CD14-positive monocyte (primary cell): ENCODE data around the gene IFNA2. TPM values are rescaled to one million over a fixed set of nuclear protein-coding genes. Genes with fewer than 3 reads are reported as not detected.

Experiments
- DNase-seq, 3 donors: peaks; one replicate each; pipeline ENCODE4 v3.0.0-alpha.2; 2011 to 2022
- H2AFZ ChIP-seq: 2 replicates; pipeline ENCODE4 v1.6.0; 2012; ENCODE audit warnings: mild to moderate bottlenecking, low read depth, low read length, inconsistent platforms; ENCODE audit not compliant: insufficient read depth, poor library complexity, severe bottlenecking
- H3K27ac ChIP-seq, 2 donors: 1 replicate in 1 of 2; 2 replicates in 1 of 2; pipeline ENCODE4 v1.5.1; 2012 to 2013; ENCODE audit warnings: low read length in 2 of 2, control low read depth in 1 of 2, inconsistent platforms in 1 of 2, low read depth in 1 of 2, mild to moderate bottlenecking in 1 of 2
- H3K27me3 ChIP-seq, 2 donors: one replicate each; pipeline versions ENCODE4 v1.6.0 to v1.6.1; 2011 to 2013; ENCODE audit warnings: low read length in 2 of 2; ENCODE audit not compliant: control insufficient read depth in 2 of 2, insufficient read depth in 2 of 2
- H3K36me3 ChIP-seq, 2 donors: replicated peaks in 1 of 2; 1 replicate in 1 of 2; 2 replicates in 1 of 2; pipeline versions ENCODE4 v1.5.1 to v1.6.1; 2012 to 2013; ENCODE audit warnings: low read length in 2 of 2, control low read depth in 1 of 2, inconsistent platforms in 1 of 2, mild to moderate bottlenecking in 1 of 2; ENCODE audit not compliant: insufficient read depth in 2 of 2, control insufficient read depth in 1 of 2
- H3K4me1 ChIP-seq, 2 donors: 1 replicate in 1 of 2; 2 replicates in 1 of 2; pipeline versions ENCODE4 v1.5.1 to v1.6.1; 2012 to 2013; ENCODE audit warnings: low read length in 2 of 2, control low read depth in 1 of 2, inconsistent platforms in 1 of 2, mild to moderate bottlenecking in 1 of 2, moderate library complexity in 1 of 2; ENCODE audit not compliant: insufficient read depth in 2 of 2, control insufficient read depth in 1 of 2
- H3K4me2 ChIP-seq: replicated peaks from 2 replicates; pipeline ENCODE3; 2012; ENCODE audit warnings: low read length, moderate library complexity, mild to moderate bottlenecking; ENCODE audit not compliant: poor library complexity, severe bottlenecking; ENCODE audit errors: extremely low read depth
- H3K4me3 ChIP-seq, 3 experiments: fragments of 200-600 bp in 1 of 3; sonication (generic) in 1 of 3; replicated peaks in 1 of 3; 1 replicate in 2 of 3; 2 replicates in 1 of 3; pipeline ENCODE4 v1.5.1; 2011 to 2013; ENCODE audit warnings: low read length in 3 of 3, mild to moderate bottlenecking in 3 of 3, control low read depth in 2 of 3, low read depth in 2 of 3, inconsistent platforms in 1 of 3, moderate library complexity in 1 of 3
- H3K79me2 ChIP-seq: 2 replicates; pipeline ENCODE4 v1.6.0; 2012; ENCODE audit warnings: mild to moderate bottlenecking, control low read depth, inconsistent platforms, low read length, moderate library complexity; ENCODE audit not compliant: insufficient read depth
- H3K9ac ChIP-seq: 2 replicates; pipeline ENCODE4 v1.6.0; 2017; ENCODE audit warnings: low read length, mild to moderate bottlenecking; ENCODE audit not compliant: insufficient read depth, poor library complexity, severe bottlenecking
- H3K9me3 ChIP-seq, 2 donors: replicated peaks in 1 of 2; 1 replicate in 1 of 2; 2 replicates in 1 of 2; pipeline versions ENCODE4 v1.5.1 to v1.6.1; 2012 to 2013; ENCODE audit warnings: low read length in 2 of 2, control low read depth in 1 of 2; ENCODE audit not compliant: control insufficient read depth in 1 of 2, insufficient read depth in 1 of 2
- H4K20me1 ChIP-seq: 2 replicates; pipeline ENCODE4 v1.6.0; 2012; ENCODE audit warnings: mild to moderate bottlenecking, low read length, control low read depth, moderate library complexity; ENCODE audit not compliant: insufficient read depth
- H3K27ac Mint-ChIP-seq, 7 donors: one replicate each; pipeline ENCODE4 v1.8.0; 2020; ENCODE audit warnings: mild to moderate bottlenecking in 7 of 7, mixed read lengths in 7 of 7, moderate library complexity in 6 of 7, inconsistent platforms in 2 of 7
- H3K27me3 Mint-ChIP-seq, 3 donors: one replicate each; pipeline ENCODE4 v1.8.0; 2021 to 2022; ENCODE audit warnings: low read depth in 3 of 3, mild to moderate bottlenecking in 3 of 3, mixed read lengths in 3 of 3, moderate library complexity in 3 of 3, inconsistent platforms in 1 of 3
- H3K36me3 Mint-ChIP-seq, 2 donors: one replicate each; pipeline ENCODE4 v1.8.0; 2020; ENCODE audit warnings: mixed read lengths in 2 of 2, inconsistent platforms in 1 of 2, mild to moderate bottlenecking in 1 of 2
- H3K4me1 Mint-ChIP-seq: one replicate; pipeline ENCODE4 v1.8.0; 2020; ENCODE audit warnings: mild to moderate bottlenecking, mixed read lengths
- H3K4me3 Mint-ChIP-seq, 2 donors: one replicate each; pipeline ENCODE4 v1.8.0; 2020; ENCODE audit warnings: mild to moderate bottlenecking in 2 of 2, mixed read lengths in 2 of 2, moderate library complexity in 1 of 2
- H3K9me3 Mint-ChIP-seq, 7 donors: one replicate each; pipeline ENCODE4 v1.8.0; 2020 to 2022; ENCODE audit warnings: mixed read lengths in 7 of 7, mild to moderate bottlenecking in 6 of 7, moderate library complexity in 6 of 7, inconsistent platforms in 2 of 7
- CTCF ChIP-seq: fragments of 200-600 bp; IDR thresholded peaks from one replicate; pipeline ENCODE4 v1.8.0; 2022; ENCODE audit warnings: antibody characterized with exemption, mild to moderate bottlenecking
- WGBS: methylation state at CpG from one replicate; pipeline ENCODE4 v1.1.5; 2013; ENCODE audit warnings: missing lambda C conversion rate; ENCODE audit not compliant: insufficient coverage; 5-methylcytosine and 5-hydroxymethylcytosine counted together
- intact Hi-C, 2 donors: fragments of 100-400 bp; cut with micrococcal nuclease; formaldehyde crosslinking; loops; one replicate each; pipeline versions ENCODE4 v1.15.0 to v1.15.1; 2023
- polyA plus RNA-seq, 3 donors: library from polyadenylated mRNA; depleted of rRNA in 1 of 3; unstranded in 2 of 3; stranded (reverse) in 1 of 3; fragments of 300-500 nt in 2 of 3; fragments of >200 nt in 1 of 3; fragmentation: Illumina TruSeq in 2 of 3; gene quantifications; 1 replicate in 2 of 3; 2 replicates in 1 of 3; pipeline ENCODE4 v1.2.3, GENCODE V29; 2012 to 2021

The IFNA2 gene
- polyA plus RNA-seq, 3 donors, result not detected

- DNase-seq, result no peak
- H3K9me3 Mint-ChIP-seq, result peaks cover 0 to 3% (median 0%) of the 10 kb centered on the region in 7 donors
- Histone ChIP-seq H3K4me1 (peaks cover 9 to 19% of the 10 kb centered on the region in 2 donors), H4K20me1 (no peaks in the 10 kb centered on the region), H3K27ac (no peak overlapping the region), H3K9me3 (no peaks in the 10 kb centered on the region), H3K36me3 (no peaks in the 10 kb centered on the region), H3K4me2 (no peak overlapping the region), H3K27me3 (peaks cover 3 to 4% of the 10 kb centered on the region in 2 donors), H3K4me3 (no peak overlapping the region), H3K79me2 (no peaks in the 10 kb centered on the region), H2AFZ (no peak overlapping the region), H3K9ac (no peak overlapping the region)
- no peaks in the 10 kb centered on the region for H3K36me3 Mint-ChIP-seq
- no peak for TF ChIP-seq CTCF
- H3K4me1 Mint-ChIP-seq, result peaks cover 22% of the 10 kb centered on the region
- H3K27me3 Mint-ChIP-seq, result peaks cover 16 to 25% (median 17%) of the 10 kb centered on the region in 3 donors
- intact Hi-C loops, result no loop called here
- H3K27ac Mint-ChIP-seq, result no peak overlapping the region
- WGBS, result 0% methylated on average over 1 of the region's 2 CpGs
- H3K4me3 Mint-ChIP-seq, result no peak overlapping the region
Measured at GRCh38 chr9:21429191-21429590, 44.0 kb upstream of the IFNA2 start.

DNA sequence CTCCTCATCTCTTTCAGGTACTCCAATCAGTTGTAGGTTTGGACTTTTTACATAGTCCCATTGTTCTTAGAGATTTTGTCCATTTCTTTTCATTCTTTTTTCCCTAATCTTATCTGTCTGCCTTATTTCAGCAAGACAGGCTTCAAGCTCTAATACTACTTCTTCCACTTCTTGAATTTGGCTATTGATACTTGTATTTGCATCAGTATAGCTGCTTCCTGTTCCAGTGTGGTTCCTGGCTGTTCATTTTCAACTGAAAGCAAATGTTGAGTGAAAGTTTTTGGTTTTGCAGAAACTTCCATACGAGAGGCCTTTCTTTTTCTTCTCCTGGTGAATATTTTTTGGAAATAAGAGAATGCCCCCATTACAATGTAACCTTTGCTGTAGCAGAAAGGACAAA is 43.0 kb upstream of the IFNA2 start:
- no peak overlapping the region for H3K4me2 ChIP-seq
- 40% methylated on average over 1 of the region's 1 CpG for WGBS
- H4K20me1 ChIP-seq, result no peaks in the 10 kb centered on the region
- no peak for TF ChIP-seq CTCF
- Mint-ChIP-seq H3K36me3 (no peaks in the 10 kb centered on the region), H3K9me3 (peaks cover 0 to 3% (median 0%) of the 10 kb centered on the region in 7 donors), H3K4me1 (peaks cover 22% of the 10 kb centered on the region), H3K27ac (no peak overlapping the region), H3K27me3 (peaks cover 8 to 21% (median 10%) of the 10 kb centered on the region in 3 donors), H3K4me3 (no peak overlapping the region)
- H2AFZ ChIP-seq, result no peak overlapping the region
- no peak overlapping the region for H3K27ac ChIP-seq
- no peaks in the 10 kb centered on the region for H3K79me2 ChIP-seq
- intact Hi-C loops, result no loop called here
- no peaks in the 10 kb centered on the region for H3K36me3 ChIP-seq
- H3K27me3 ChIP-seq, result peaks cover 3 to 6% of the 10 kb centered on the region in 2 donors
- no peaks in the 10 kb centered on the region for H3K9me3 ChIP-seq
- DNase-seq, result no peak
- no peak overlapping the region for H3K4me3 ChIP-seq
- H3K4me1 ChIP-seq, result peaks cover 9 to 19% of the 10 kb centered on the region in 2 donors
- no peak overlapping the region for H3K9ac ChIP-seq
